GM19467 (cell line): Measurements from ENCODE around the gene SLC15A1.

Experiments used
- ATAC-seq: cut with Tn5 transposase; IDR thresholded peaks from one replicate; pipeline ENCODE4 v1.9.1; 2021; ENCODE audit warnings: mild to moderate bottlenecking, moderate library complexity; ENCODE audit not compliant: unreplicated experiment

The SLC15A1 gene

GRCh38 chr13:98707281-98707999, 45.0 kb downstream of the SLC15A1 start:
- peak; percentile 56 for ATAC-seq

- no peak for ATAC-seq
Measured at GRCh38 chr13:98706446-98707110, 45.9 kb downstream of the SLC15A1 start.

- no peak for ATAC-seq
Measured at GRCh38 chr13:98697791-98698190, 54.7 kb downstream of the SLC15A1 start.

- no peak for ATAC-seq
Measured at GRCh38 chr13:98693756-98694155, 58.7 kb downstream of the SLC15A1 start.

GRCh38 chr13:98691360-98691759, 61.1 kb downstream of the SLC15A1 start:
- ATAC-seq: no peak

DNA sequence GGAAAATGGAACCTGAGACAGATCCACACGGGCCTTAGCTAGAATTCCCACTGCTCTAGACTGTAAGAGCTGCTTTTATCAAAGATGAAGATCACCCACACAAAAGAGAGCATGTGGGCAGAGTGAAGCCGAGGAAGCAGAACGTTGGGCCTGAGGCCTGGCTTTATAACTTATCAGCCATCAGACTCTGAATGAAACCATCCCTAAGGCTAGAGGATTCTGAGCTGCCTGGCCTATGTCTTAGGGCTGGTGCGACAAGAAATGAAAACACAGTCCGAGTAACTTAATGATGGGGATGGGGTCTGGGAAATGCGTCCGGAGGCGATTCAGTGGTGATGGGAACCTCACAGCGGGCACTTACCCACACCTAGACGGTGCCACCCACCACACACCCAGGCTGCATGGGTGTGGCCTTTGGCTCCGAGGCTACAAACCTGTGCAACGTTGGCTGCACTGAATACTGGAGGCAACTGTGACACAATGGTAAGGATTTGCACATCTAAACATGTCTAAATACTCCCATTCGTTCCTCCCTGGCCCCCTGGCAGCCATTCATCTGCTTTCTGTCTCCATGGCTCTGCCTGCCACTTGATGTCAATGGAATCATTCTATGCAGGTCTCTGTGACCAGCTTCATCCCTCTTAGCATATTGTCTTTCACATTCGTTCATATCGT, 62.0 kb downstream of the SLC15A1 start:
- ATAC-seq: no peak

DNA sequence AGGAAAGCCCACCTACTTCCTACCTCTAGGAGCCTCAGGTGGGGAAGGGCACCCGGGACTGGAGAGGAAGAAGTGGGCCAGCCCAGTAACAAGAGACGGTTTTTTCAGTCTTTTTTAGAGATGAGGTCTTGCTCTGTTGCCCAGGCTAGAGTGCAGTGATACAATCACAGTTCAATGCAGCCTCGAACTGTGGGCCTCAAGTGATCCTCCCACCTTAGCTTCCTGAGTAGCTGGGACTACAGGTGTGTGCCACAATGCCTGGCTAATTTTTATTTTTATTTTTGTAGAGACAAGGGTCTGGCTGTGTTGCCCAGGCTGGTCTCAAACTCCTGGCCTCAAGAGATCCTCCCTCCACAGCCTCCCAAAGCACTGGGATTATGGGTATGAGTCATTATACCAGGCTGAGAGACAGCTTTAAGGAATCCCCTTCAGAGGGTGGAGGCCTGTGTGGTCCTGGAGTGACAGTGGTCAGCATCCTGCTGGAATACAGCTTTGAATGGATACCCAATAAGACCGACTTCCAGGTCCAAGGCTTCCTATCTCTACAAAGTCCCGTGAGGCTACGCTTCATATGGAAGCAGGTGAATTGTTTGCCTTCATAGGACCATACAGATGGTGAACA, 63.0 kb downstream of the SLC15A1 start:
- no peak for ATAC-seq

GRCh38 chr13:98688373-98688772, 64.1 kb downstream of the SLC15A1 start:
- ATAC-seq: no peak

- ATAC-seq: no peak
Measured at GRCh38 chr13:98687319-98687718, 65.2 kb downstream of the SLC15A1 start.

- no peak for ATAC-seq
Measured at GRCh38 chr13:98686270-98686669, 66.2 kb downstream of the SLC15A1 start.

- no peak for ATAC-seq
Measured at GRCh38 chr13:98685146-98685545, 67.3 kb downstream of the SLC15A1 start.

GRCh38 chr13:98681049-98681448, 71.4 kb downstream of the SLC15A1 start:
- ATAC-seq: no peak

- ATAC-seq: no peak
Measured at GRCh38 chr13:98678741-98679140, 73.7 kb downstream of the SLC15A1 start.

GRCh38 chr13:98677398-98677797, 75.1 kb downstream of the SLC15A1 start:
- no peak for ATAC-seq

- ATAC-seq: no peak
Measured at GRCh38 chr13:98676239-98676638, 76.2 kb downstream of the SLC15A1 start.

DNA sequence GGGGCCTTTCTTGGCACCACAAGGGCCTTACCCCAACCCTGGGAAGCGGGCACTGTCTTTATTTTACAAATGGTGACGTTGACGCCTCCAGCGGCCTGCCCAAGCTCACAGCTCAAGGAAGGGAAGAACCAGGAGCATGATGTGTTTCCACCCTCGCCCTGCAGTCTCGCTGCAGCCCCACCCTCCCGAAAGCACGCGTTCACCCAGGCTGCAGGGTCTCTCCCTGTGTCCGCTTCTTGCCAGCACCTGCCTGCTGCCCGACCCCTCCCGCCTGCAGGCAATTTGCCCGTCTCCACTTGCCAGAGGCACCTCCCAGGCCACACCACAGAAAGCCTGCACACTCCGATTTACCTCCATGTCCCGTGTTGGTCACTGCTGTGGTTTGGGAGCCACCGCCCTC, 76.6 kb downstream of the SLC15A1 start:
- ATAC-seq: no peak

DNA sequence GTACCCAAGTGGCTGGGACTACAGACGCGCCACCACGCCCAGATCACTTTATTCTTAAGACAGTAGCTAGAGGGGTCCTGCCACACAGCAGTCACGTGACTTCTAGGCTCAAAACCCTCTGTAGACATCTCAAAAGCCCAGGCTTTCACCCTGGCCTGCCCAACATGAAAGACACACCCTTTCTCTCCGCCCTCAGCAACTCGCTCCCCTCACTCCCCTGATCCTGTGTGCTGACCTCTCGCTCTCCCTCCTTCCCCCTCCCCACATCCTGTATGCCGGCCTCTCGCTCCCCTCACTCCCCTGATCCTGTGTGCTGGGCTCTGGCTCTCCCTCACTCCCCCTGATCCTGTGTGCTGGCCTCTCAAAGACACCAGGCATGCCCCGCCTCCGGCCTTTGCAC, 77.4 kb downstream of the SLC15A1 start:
- ATAC-seq: no peak

GRCh38 chr13:98672947-98673613, 79.4 kb downstream of the SLC15A1 start:
- peak; percentile 71 for ATAC-seq

DNA sequence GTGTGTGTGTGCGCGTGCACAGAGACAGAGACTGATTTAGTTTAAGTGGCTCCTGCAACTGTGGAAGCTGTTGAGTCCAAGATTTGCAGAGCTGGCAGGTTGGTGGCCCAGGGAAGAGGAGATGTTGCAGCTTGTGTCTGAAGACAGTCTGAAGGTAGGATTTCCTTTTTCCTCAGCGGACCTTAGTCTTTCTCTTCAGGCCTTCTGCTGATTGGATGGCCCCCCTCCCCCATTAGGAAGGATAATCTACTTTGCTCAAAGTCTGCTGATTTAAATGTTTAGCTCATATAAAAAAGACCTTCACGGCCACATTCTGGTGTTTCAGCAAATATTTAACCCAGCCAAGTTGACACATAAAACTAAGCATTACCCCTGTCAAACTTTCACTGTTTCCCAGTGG, 84.3 kb downstream of the SLC15A1 start:
- ATAC-seq: no peak

- no peak for ATAC-seq
Measured at GRCh38 chr13:98665638-98665995, 86.9 kb downstream of the SLC15A1 start.
